HCT116 (cell line): ENCODE results near the gene LRRFIP1. TPM values are rescaled to one million over a fixed set of nuclear protein-coding genes. Genes with fewer than 3 reads are reported as not detected.

Experiments
- ATAC-seq: fragments of 200-7000 bp; cut with Tn5 transposase; 2 replicates; pipeline ENCODE4 v1.9.1; 2020; ENCODE audit warnings: mild to moderate bottlenecking, moderate library complexity
- BruUV-seq: library from RNA; stranded (reverse); fragments of 400-500 nt; replicated peaks from 2 replicates; lab custom pipeline; 2021; lab: Mats Ljungman, UMichigan
- CTCF ChIA-PET: fragments of 300-600 bp; sonication (Branson Sonifier 250); formaldehyde crosslinking; loops from one replicate; lab custom pipeline; 2021; ENCODE audit warnings: antibody characterized with exemption; lab: Charles Lee
- POLR2A ChIA-PET: fragments of 300-600, 350-600 bp; sonication (Branson Sonifier 250); formaldehyde crosslinking; loops from one replicate; lab custom pipeline; 2021; ENCODE audit warnings: antibody characterized with exemption; lab: Charles Lee
- RAD21 ChIA-PET, 2 experiments: fragments of 300-600 bp; sonication (Branson Sonifier 250); formaldehyde crosslinking; loops; one replicate each; lab custom pipeline; 2023; ENCODE audit warnings: low total read pairs in 2 of 2; ENCODE audit not compliant: uncharacterized antibody in 2 of 2, unreplicated experiment in 2 of 2, low non-redundant PET in 1 of 2; lab: Charles Lee
- DNase-seq: peaks from one replicate; pipeline ENCODE4 v3.0.0-alpha.2; 2010; ENCODE audit warnings: low read depth, low spot score
- H2AFZ ChIP-seq: fragments of 200-600 bp; shearing (Covaris generic), sonication (generic); 2 replicates; pipeline ENCODE4 v1.6.1; 2017; ENCODE audit warnings: low read depth, mixed run types, mixed read lengths, antibody characterized with exemption, low read length; ENCODE audit not compliant: poor library complexity, severe bottlenecking
- H3K27ac ChIP-seq: 2 replicates; pipeline ENCODE4 v1.5.1; 2012; ENCODE audit warnings: low read depth, low read length
- H3K27me3 ChIP-seq: fragments of 200-600 bp; sonication (generic); 2 replicates; pipeline ENCODE4 v1.6.1; 2016; ENCODE audit warnings: mixed run types, low read length, mixed read lengths; ENCODE audit not compliant: insufficient read depth
- H3K36me3 ChIP-seq, 2 experiments: fragments of 200-500 bp in 1 of 2; fragments of 200-600 bp in 1 of 2; sonication (Bioruptor generic) in 1 of 2; sonication (generic) in 1 of 2; 2 replicates each; pipeline versions ENCODE4 v1.5.1 to v1.6.1; 2014 to 2016; ENCODE audit warnings: low read length in 2 of 2, inconsistent platforms in 1 of 2, mixed read lengths in 1 of 2, mixed run types in 1 of 2; ENCODE audit not compliant: insufficient read depth in 2 of 2, control insufficient read depth in 1 of 2
- H3K4me1 ChIP-seq, 2 experiments: fragments of 200-600 bp in 1 of 2; sonication (generic) in 1 of 2; 2 replicates each; pipeline versions ENCODE4 v1.5.1 to v1.6.1; 2012 to 2017; ENCODE audit warnings: low read length in 2 of 2, inconsistent platforms in 1 of 2, mild to moderate bottlenecking in 1 of 2, mixed read lengths in 1 of 2, mixed run types in 1 of 2, moderate library complexity in 1 of 2; ENCODE audit not compliant: insufficient read depth in 2 of 2, control insufficient read depth in 1 of 2
- H3K4me2 ChIP-seq: fragments of 200-600 bp; sonication (generic); 2 replicates; pipeline ENCODE4 v1.6.1; 2017; ENCODE audit warnings: mixed run types, low read length, mixed read lengths
- H3K4me3 ChIP-seq, 2 experiments: fragments of 200-600 bp in 1 of 2; sonication (generic) in 1 of 2; replicated peaks in 1 of 2; 2 replicates each; pipeline ENCODE4 v1.5.1; 2011 to 2016; ENCODE audit warnings: low read length in 2 of 2, control low read depth in 1 of 2, low read depth in 1 of 2, mild to moderate bottlenecking in 1 of 2, mixed read lengths in 1 of 2, mixed run types in 1 of 2
- H3K79me2 ChIP-seq: fragments of 200-600 bp; sonication (generic); 2 replicates; pipeline ENCODE4 v1.6.1; 2017; ENCODE audit warnings: mild to moderate bottlenecking, mixed run types, low read length, moderate library complexity, mixed read lengths; ENCODE audit not compliant: insufficient read depth
- H3K9ac ChIP-seq: fragments of 200-600 bp; sonication (generic); 2 replicates; pipeline ENCODE4 v1.6.1; 2016; ENCODE audit warnings: low read length, mixed read lengths
- H3K9me2 ChIP-seq: fragments of 200-600 bp; sonication (generic), shearing (Covaris generic); 2 replicates; pipeline ENCODE4 v1.6.1; 2017; ENCODE audit warnings: mixed run types, mild to moderate bottlenecking, moderate library complexity; ENCODE audit not compliant: insufficient read depth
- H3K9me3 ChIP-seq, 2 experiments: fragments of 200-500 bp in 1 of 2; fragments of 200-600 bp in 1 of 2; sonication (Bioruptor generic) in 1 of 2; sonication (generic) in 1 of 2; 2 replicates each; pipeline ENCODE4 v1.6.1; 2014 to 2017; ENCODE audit warnings: low read length in 2 of 2, mixed read lengths in 2 of 2, inconsistent platforms in 1 of 2, low read depth in 1 of 2, mild to moderate bottlenecking in 1 of 2, mixed run types in 1 of 2, moderate library complexity in 1 of 2; ENCODE audit not compliant: control insufficient read depth in 1 of 2, insufficient read depth in 1 of 2
- H4K20me1 ChIP-seq: fragments of 200-600 bp; sonication (generic), shearing (Covaris generic); 2 replicates; pipeline ENCODE4 v1.6.1; 2017; ENCODE audit warnings: mixed run types, mild to moderate bottlenecking, moderate library complexity; ENCODE audit not compliant: insufficient read depth
- EGR1 ChIP-seq: IDR thresholded peaks from 2 replicates; pipeline ENCODE4 v1.6.1; 2012; ENCODE audit warnings: low read depth
- EZH2phosphoT487 ChIP-seq: fragments of 200-600 bp; IDR thresholded peaks from 2 replicates; pipeline ENCODE4 v1.6.1; 2018; ENCODE audit warnings: antibody characterized with exemption, borderline replicate concordance
- POLR2A ChIP-seq: IDR thresholded peaks from 2 replicates; pipeline ENCODE4 v1.7.0; 2011; ENCODE audit warnings: borderline replicate concordance; ENCODE audit not compliant: insufficient read depth, insufficient read length; ENCODE audit errors: extremely low read depth
- YY1 ChIP-seq: IDR thresholded peaks from 2 replicates; pipeline ENCODE4 v1.6.1; 2011; ENCODE audit warnings: low read length, low read depth, moderate library complexity, mild to moderate bottlenecking; ENCODE audit not compliant: insufficient replicate concordance; ENCODE audit errors: extremely low read depth
- ZFX ChIP-seq: fragments of 450-650 bp; IDR thresholded peaks from 2 replicates; pipeline ENCODE4 v1.6.1; 2017
- ZNF274 ChIP-seq: fragments of 200-500 bp; sonication (Bioruptor generic); IDR thresholded peaks from 2 replicates; pipeline ENCODE4 v1.6.1; 2014; ENCODE audit warnings: mild to moderate bottlenecking, low read depth, low read length, inconsistent platforms
- intact Hi-C: fragments of 100-400 bp; cut with micrococcal nuclease; formaldehyde crosslinking; loops from 2 replicates; pipeline ENCODE4 v1.10.0; 2022
- total RNA-seq: library from RNA; stranded (reverse); gene quantifications from one replicate; pipeline ENCODE4 v1.2.1, GENCODE V29; 2021; ENCODE audit not compliant: unreplicated experiment
- TF ChIP-seq, protein P1 (sequence below): IDR thresholded peaks from 2 replicates; pipeline ENCODE4 v1.6.1; 2011; ENCODE audit warnings: mild to moderate bottlenecking, low read length, moderate library complexity; ENCODE audit not compliant: insufficient replicate concordance; ENCODE audit errors: extremely low read depth
- TF ChIP-seq, protein P2 (sequence below): IDR thresholded peaks from 2 replicates; pipeline ENCODE4 v1.6.1; 2012; ENCODE audit warnings: low read depth

The LRRFIP1 gene
- total RNA-seq, 1 experiment from 2014 or later: 76.9 TPM

DNA sequence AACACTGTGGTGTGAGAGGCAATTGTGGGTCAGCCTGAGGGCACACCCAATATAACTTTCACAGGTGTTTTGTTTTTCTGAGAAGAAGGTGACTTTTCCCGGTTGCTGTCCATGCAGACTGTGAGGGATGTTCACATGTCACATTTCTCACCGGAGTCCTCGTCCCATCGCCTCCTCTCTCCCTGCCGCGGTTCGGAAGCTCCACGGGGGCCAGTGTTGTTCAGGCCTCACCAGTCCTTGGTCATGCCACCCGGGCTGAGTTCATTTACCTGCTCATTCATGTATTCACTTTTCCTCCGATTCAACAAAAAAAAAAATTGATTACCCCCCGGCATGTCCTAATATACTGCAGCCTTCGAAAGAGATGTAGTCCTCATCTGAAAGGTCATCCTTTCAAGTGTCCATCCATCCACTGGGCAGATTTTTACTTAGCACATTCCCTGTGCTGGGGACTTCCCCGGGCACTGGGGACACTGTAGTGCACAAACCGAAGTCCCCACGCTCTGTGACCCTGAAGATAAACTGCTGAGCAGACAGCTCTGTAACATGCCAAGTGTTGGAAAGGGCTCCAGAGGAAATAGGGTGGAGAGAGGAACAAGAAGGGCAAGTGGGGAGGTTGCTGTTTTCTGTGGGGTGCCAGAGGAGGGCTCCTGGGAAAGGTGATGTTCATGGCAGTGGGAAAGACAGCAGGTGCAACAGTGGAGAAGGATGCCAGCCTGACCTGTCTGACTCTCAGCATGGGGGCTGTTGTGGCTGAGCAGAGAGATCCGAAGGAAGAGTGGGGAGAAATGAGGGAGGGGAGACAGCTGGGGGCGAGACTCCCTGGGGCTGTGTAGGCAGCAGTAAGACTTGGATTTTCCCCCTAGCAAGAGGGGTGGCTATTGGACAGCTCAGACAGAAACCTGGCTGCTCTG lies 22.4 kb downstream of the LRRFIP1 start:
- no TSS peak for BruUV-seq
- Histone ChIP-seq H3K9me2 (no peaks in the 10 kb centered on the region), H2AFZ (no peak overlapping the region), H3K4me1 (peaks cover 0 to 3% of the 10 kb centered on the region in 2 experiments; a peak in 1 of 4 replicates), H4K20me1 (no peaks in the 10 kb centered on the region), H3K4me3 (no peak overlapping the region), H3K79me2 (no peaks in the 10 kb centered on the region), H3K36me3 (no peaks in the 10 kb centered on the region), H3K27me3 (peaks cover 8% of the 10 kb centered on the region; the same call in 1 of the 2 replicates), H3K9me3 (no peaks in the 10 kb centered on the region), H3K27ac (no peak overlapping the region), H3K9ac (no peak overlapping the region), H3K4me2 (no peak overlapping the region)
- no peak for ATAC-seq
- ChIA-PET RAD21 (no interaction called here), POLR2A (no interaction called here), CTCF (no interaction called here)
- DNase-seq: no peak
- intact Hi-C loops: no loop called here
- TF ChIP-seq ZFX (no peak), YY1 (no peak), EZH2phosphoT487 (no peak), EGR1 (no peak), POLR2A (no peak), ZNF274 (no peak)
- TF ChIP-seq, protein P1, sequence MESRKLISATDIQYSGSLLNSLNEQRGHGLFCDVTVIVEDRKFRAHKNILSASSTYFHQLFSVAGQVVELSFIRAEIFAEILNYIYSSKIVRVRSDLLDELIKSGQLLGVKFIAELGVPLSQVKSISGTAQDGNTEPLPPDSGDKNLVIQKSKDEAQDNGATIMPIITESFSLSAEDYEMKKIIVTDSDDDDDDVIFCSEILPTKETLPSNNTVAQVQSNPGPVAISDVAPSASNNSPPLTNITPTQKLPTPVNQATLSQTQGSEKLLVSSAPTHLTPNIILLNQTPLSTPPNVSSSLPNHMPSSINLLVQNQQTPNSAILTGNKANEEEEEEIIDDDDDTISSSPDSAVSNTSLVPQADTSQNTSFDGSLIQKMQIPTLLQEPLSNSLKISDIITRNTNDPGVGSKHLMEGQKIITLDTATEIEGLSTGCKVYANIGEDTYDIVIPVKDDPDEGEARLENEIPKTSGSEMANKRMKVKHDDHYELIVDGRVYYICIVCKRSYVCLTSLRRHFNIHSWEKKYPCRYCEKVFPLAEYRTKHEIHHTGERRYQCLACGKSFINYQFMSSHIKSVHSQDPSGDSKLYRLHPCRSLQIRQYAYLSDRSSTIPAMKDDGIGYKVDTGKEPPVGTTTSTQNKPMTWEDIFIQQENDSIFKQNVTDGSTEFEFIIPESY: no peak
- TF ChIP-seq, protein P2, sequence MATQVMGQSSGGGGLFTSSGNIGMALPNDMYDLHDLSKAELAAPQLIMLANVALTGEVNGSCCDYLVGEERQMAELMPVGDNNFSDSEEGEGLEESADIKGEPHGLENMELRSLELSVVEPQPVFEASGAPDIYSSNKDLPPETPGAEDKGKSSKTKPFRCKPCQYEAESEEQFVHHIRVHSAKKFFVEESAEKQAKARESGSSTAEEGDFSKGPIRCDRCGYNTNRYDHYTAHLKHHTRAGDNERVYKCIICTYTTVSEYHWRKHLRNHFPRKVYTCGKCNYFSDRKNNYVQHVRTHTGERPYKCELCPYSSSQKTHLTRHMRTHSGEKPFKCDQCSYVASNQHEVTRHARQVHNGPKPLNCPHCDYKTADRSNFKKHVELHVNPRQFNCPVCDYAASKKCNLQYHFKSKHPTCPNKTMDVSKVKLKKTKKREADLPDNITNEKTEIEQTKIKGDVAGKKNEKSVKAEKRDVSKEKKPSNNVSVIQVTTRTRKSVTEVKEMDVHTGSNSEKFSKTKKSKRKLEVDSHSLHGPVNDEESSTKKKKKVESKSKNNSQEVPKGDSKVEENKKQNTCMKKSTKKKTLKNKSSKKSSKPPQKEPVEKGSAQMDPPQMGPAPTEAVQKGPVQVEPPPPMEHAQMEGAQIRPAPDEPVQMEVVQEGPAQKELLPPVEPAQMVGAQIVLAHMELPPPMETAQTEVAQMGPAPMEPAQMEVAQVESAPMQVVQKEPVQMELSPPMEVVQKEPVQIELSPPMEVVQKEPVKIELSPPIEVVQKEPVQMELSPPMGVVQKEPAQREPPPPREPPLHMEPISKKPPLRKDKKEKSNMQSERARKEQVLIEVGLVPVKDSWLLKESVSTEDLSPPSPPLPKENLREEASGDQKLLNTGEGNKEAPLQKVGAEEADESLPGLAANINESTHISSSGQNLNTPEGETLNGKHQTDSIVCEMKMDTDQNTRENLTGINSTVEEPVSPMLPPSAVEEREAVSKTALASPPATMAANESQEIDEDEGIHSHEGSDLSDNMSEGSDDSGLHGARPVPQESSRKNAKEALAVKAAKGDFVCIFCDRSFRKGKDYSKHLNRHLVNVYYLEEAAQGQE: no peak
